IMR-90 (cell line): ENCODE data around the gene ACP6. TPM values are rescaled to one million over a fixed set of nuclear protein-coding genes. Genes with fewer than 3 reads are reported as not detected.

Experiments
- ATAC-seq: fragments of 200-7000 bp; cut with Tn5 transposase; 2 replicates; pipeline ENCODE4 v1.9.1; 2020; ENCODE audit warnings: low read depth, mild to moderate bottlenecking, moderate library complexity
- BruUV-seq: library from RNA; stranded (reverse); fragments of 400-500 nt; replicated peaks from 2 replicates; lab custom pipeline; 2021; lab: Mats Ljungman, UMichigan
- CTCF ChIA-PET: fragments of 300-600 bp; formaldehyde crosslinking; extraction: SDS; loops from one replicate; lab custom pipeline; 2021; ENCODE audit warnings: antibody characterized with exemption; lab: Yijun Ruan, JAX
- POLR2A ChIA-PET: fragments of 300-600 bp; sonication (Branson Sonifier 250); formaldehyde crosslinking; loops from one replicate; lab custom pipeline; 2022; ENCODE audit warnings: antibody characterized with exemption; ENCODE audit not compliant: unreplicated experiment; lab: Charles Lee
- DNase-seq: peaks from one replicate; pipeline ENCODE4 v3.0.0; 2013
- H2AFZ ChIP-seq: replicated peaks from 2 replicates; pipeline ENCODE3; 2013; ENCODE audit warnings: low read length, mild to moderate bottlenecking; ENCODE audit not compliant: poor library complexity
- H2AK5ac ChIP-seq: 2 replicates; pipeline ENCODE4 v1.6.1; 2013; ENCODE audit warnings: low read depth, low read length, inconsistent platforms
- H2AK9ac ChIP-seq: replicated peaks from 2 replicates; pipeline ENCODE3; 2013; ENCODE audit warnings: mild to moderate bottlenecking, low read depth, low read length, moderate library complexity; ENCODE audit not compliant: poor library complexity
- H2BK120ac ChIP-seq: 2 replicates; pipeline ENCODE4 v1.6.1; 2013; ENCODE audit warnings: low read depth, low read length, inconsistent platforms
- H2BK15ac ChIP-seq: 3 replicates; pipeline ENCODE4 v1.6.1; 2013; ENCODE audit warnings: low read depth, low read length, inconsistent platforms
- H2BK20ac ChIP-seq: 2 replicates; pipeline ENCODE4 v1.6.1; 2013; ENCODE audit warnings: low read depth, mild to moderate bottlenecking, inconsistent platforms, low read length, moderate library complexity
- H2BK5ac ChIP-seq: 2 replicates; pipeline ENCODE4 v1.6.1; 2013; ENCODE audit warnings: mild to moderate bottlenecking, low read depth, low read length, inconsistent platforms; ENCODE audit not compliant: poor library complexity, severe bottlenecking
- H3K14ac ChIP-seq: replicated peaks from 2 replicates; pipeline ENCODE4 v1.6.1; 2013; ENCODE audit warnings: low read depth, low read length, inconsistent platforms
- H3K18ac ChIP-seq: 2 replicates; pipeline ENCODE4 v1.6.1; 2013; ENCODE audit warnings: low read depth, low read length, control low read depth
- H3K23ac ChIP-seq: 2 replicates; pipeline ENCODE4 v1.6.1; 2013; ENCODE audit warnings: low read depth, low read length, inconsistent platforms
- H3K27ac ChIP-seq: 2 replicates; pipeline ENCODE4 v1.5.1; 2013; ENCODE audit warnings: mild to moderate bottlenecking, control low read depth, low read length; ENCODE audit not compliant: insufficient read depth
- H3K27me3 ChIP-seq: 2 replicates; pipeline ENCODE4 v1.6.1; 2013; ENCODE audit warnings: low read length; ENCODE audit not compliant: control insufficient read depth, insufficient read depth
- H3K36me3 ChIP-seq: 2 replicates; pipeline ENCODE4 v1.6.1; 2013; ENCODE audit warnings: low read length, mixed read lengths; ENCODE audit not compliant: control insufficient read depth, insufficient read depth
- H3K4ac ChIP-seq: 2 replicates; pipeline ENCODE4 v1.6.1; 2013; ENCODE audit warnings: low read depth, low read length, inconsistent platforms
- H3K4me1 ChIP-seq: 2 replicates; pipeline ENCODE4 v1.6.1; 2013; ENCODE audit warnings: low read length, mixed read lengths; ENCODE audit not compliant: control insufficient read depth, insufficient read depth
- H3K4me2 ChIP-seq: 2 replicates; pipeline ENCODE4 v1.6.1; 2013; ENCODE audit warnings: low read depth, mild to moderate bottlenecking, control low read depth, low read length, moderate library complexity
- H3K4me3 ChIP-seq: 2 replicates; pipeline ENCODE4 v1.5.1; 2013; ENCODE audit warnings: low read depth, mild to moderate bottlenecking, control low read depth, low read length, moderate library complexity; ENCODE audit not compliant: insufficient read depth
- H3K56ac ChIP-seq: 2 replicates; pipeline ENCODE4 v1.6.1; 2013; ENCODE audit warnings: low read length, inconsistent platforms; ENCODE audit not compliant: insufficient read depth; ENCODE audit errors: extremely low read depth
- H3K79me1 ChIP-seq, 2 experiments: 2 replicates each; pipeline ENCODE4 v1.6.1; 2013; ENCODE audit warnings: low read length in 2 of 2, inconsistent platforms in 1 of 2, low read depth in 1 of 2
- H3K9ac ChIP-seq: 2 replicates; pipeline ENCODE4 v1.6.1; 2013; ENCODE audit warnings: low read depth, low read length, control low read depth
- H3K9me1 ChIP-seq: 2 replicates; pipeline ENCODE4 v1.6.1; 2013; ENCODE audit warnings: low read length, inconsistent platforms; ENCODE audit not compliant: insufficient read depth
- H3K9me3 ChIP-seq: 2 replicates; pipeline ENCODE4 v1.6.1; 2013; ENCODE audit warnings: low read length; ENCODE audit not compliant: control insufficient read depth, insufficient read depth
- H4K20me1 ChIP-seq: 2 replicates; pipeline ENCODE4 v1.6.1; 2013; ENCODE audit warnings: low read length, inconsistent platforms; ENCODE audit not compliant: insufficient read depth
- H4K5ac ChIP-seq: 2 replicates; pipeline ENCODE4 v1.6.1; 2013; ENCODE audit warnings: mild to moderate bottlenecking, low read depth, low read length, control low read depth
- H4K8ac ChIP-seq, 2 experiments: 2 replicates each; pipeline ENCODE4 v1.6.1; 2013; ENCODE audit warnings: low read depth in 2 of 2, low read length in 2 of 2, control low read depth in 1 of 2, inconsistent platforms in 1 of 2
- H4K91ac ChIP-seq: 2 replicates; pipeline ENCODE4 v1.6.1; 2013; ENCODE audit warnings: low read depth, low read length, inconsistent platforms; ENCODE audit not compliant: insufficient read depth
- NFE2L2 ChIP-seq: fragments of 150-350 bp; IDR thresholded peaks from 2 replicates; pipeline ENCODE4 v1.6.1; 2016; ENCODE audit warnings: low read depth, mild to moderate bottlenecking, low read length
- WGBS, 2 experiments: methylation state at CpG; one replicate each; pipeline versions ENCODE4 v1.1.5 to v1.1.7; 2013; ENCODE audit warnings: missing lambda C conversion rate in 2 of 2; ENCODE audit not compliant: insufficient read length in 1 of 2; ENCODE audit errors: extremely low coverage in 2 of 2; 5-methylcytosine and 5-hydroxymethylcytosine counted together
- dilution Hi-C: fragments of 300-500 bp; cut with HindIII; formaldehyde crosslinking; loops from one replicate; pipeline ENCODE4 v1.14.3; 2018; ENCODE audit warnings: low sequenced_read_pairs; ENCODE audit not compliant: unreplicated experiment
- in situ Hi-C: fragments of 300-500 bp; cut with MboI; formaldehyde crosslinking; loops from 3 replicates; pipeline ENCODE4 v1.14.3; 2019; ENCODE audit warnings: low sequenced_read_pairs, inconsistent platforms, mixed read lengths
- intact Hi-C: fragments of 100-400 bp; cut with micrococcal nuclease; formaldehyde crosslinking; loops from 2 replicates; pipeline ENCODE4 v1.10.0; 2022
- polyA plus RNA-seq, 3 experiments: library from polyadenylated mRNA; depleted of rRNA; stranded (reverse); fragments of >200 nt; gene quantifications; 2 replicates each; pipeline ENCODE4 v1.2.3, GENCODE V29; 2012; ENCODE audit warnings: low replicate concordance in 1 of 3
- total RNA-seq: library from RNA; depleted of rRNA; stranded (reverse); fragments of >200 nt; gene quantifications from 2 replicates; pipeline ENCODE4 v1.2.3, GENCODE V29; 2012

ACP6 gene
- total and polyA plus RNA-seq, 2 of the 4 experiments (the other 2 are of a cell fraction) = 2.5 to 8.2 TPM

DNA sequence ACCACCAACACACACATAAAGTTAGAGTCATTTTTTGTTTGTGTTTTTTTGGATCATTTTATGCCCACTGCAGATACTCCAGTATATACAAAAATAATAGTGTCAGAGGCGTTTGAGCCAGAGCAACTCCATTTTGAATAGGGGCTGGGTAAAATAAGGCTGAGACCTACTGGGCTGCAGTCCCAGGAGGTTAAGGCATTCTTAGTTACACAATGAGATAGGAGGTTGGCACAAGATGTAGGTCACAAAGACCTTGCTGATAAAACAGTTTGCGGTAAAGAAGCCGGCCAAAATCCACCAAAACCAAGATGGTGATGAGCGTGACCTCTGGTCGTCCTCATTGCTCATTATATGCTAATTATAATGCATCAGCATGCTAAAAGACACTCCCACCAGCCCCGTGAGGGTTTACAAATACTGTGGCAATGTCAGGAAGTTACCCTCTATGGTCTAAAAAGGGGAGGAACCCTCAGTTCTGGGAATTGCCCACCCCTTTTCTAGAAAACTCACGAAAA, 49.4 kb upstream of the ACP6 start:
- no peak overlapping the region for H3K56ac ChIP-seq
- H3K79me1 ChIP-seq = no peaks in the 10 kb centered on the region
- intact Hi-C loops = no loop called here
- H3K9me1 ChIP-seq = no peaks in the 10 kb centered on the region
- H2BK5ac ChIP-seq = no peak overlapping the region
- H2BK20ac ChIP-seq = no peak overlapping the region
- no peaks in the 10 kb centered on the region for H3K4me1 ChIP-seq
- no peak overlapping the region for H3K18ac ChIP-seq
- no peak overlapping the region for H3K14ac ChIP-seq
- H2BK120ac ChIP-seq = no peak overlapping the region
- POLR2A ChIA-PET = no interaction called here
- H3K36me3 ChIP-seq = no peaks in the 10 kb centered on the region
- no peak overlapping the region for H4K5ac ChIP-seq
- no peak overlapping the region for H2BK15ac ChIP-seq
- H3K9ac ChIP-seq = no peak overlapping the region
- no peak overlapping the region for H4K91ac ChIP-seq
- H2AK9ac ChIP-seq = no peak overlapping the region
- TF ChIP-seq NFE2L2 = no peak
- no CpG with 5 or more reads among the region's 7 CpGs for WGBS, 2 experiments
- no peak for DNase-seq
- no peaks in the 10 kb centered on the region for H3K9me3 ChIP-seq
- in situ Hi-C loops = no loop called here
- H3K27me3 ChIP-seq = no peaks in the 10 kb centered on the region; the same call in 1 of the 2 replicates
- CTCF ChIA-PET = no interaction called here
- BruUV-seq = no TSS peak
- H2AK5ac ChIP-seq = no peak overlapping the region
- no peak overlapping the region for H2AFZ ChIP-seq
- ATAC-seq = no peak
- H3K4me3 ChIP-seq = no peak overlapping the region
- no peak overlapping the region for H4K8ac ChIP-seq
- no peak overlapping the region for H3K4me2 ChIP-seq
- no peak overlapping the region for H3K4ac ChIP-seq
- H3K23ac ChIP-seq = no peak overlapping the region
- dilution Hi-C loops = no loop called here
- no peak overlapping the region for H3K27ac ChIP-seq
- no peaks in the 10 kb centered on the region for H4K20me1 ChIP-seq
